HepG2 (cell line): Measurements from ENCODE around the gene EFNA2. TPM values are rescaled to one million over a fixed set of nuclear protein-coding genes. Genes with fewer than 3 reads are reported as not detected.

Experiments
- ELF3 ChIP-seq: IDR thresholded peaks from 2 replicates; pipeline ENCODE4 v1.6.1; 2016; ENCODE audit warnings: missing genetic modification reagents, missing compliant biosample characterization
- FIP1L1 ChIP-seq: fragments of 200-400 bp; formaldehyde crosslinking; IDR thresholded peaks from 2 replicates; pipeline ENCODE4 v1.6.1; 2018; ENCODE audit warnings: low read depth, mild to moderate bottlenecking, low read length, moderate library complexity, borderline replicate concordance; ENCODE audit not compliant: insufficient read depth
- HNRNPH1 ChIP-seq: fragments of 200-400 bp; formaldehyde crosslinking; optimal IDR thresholded peaks from 2 replicates; pipeline ENCODE3; 2017; ENCODE audit warnings: mild to moderate bottlenecking, low read depth, low read length
- MXD4 ChIP-seq: IDR thresholded peaks from 2 replicates; pipeline ENCODE4 v1.6.1; 2016; ENCODE audit warnings: mild to moderate bottlenecking, missing biosample characterization, missing genetic modification reagents
- ZFY ChIP-seq: sonication (generic); formaldehyde crosslinking; IDR thresholded peaks from 2 replicates; pipeline ENCODE4 v1.4.0; 2020; ENCODE audit warnings: missing genetic modification reagents
- ZKSCAN8 ChIP-seq: IDR thresholded peaks from 2 replicates; pipeline ENCODE4 v1.6.1; 2016; ENCODE audit warnings: borderline replicate concordance, missing genetic modification reagents, missing compliant biosample characterization
- ZNF235 ChIP-seq: sonication (generic); formaldehyde crosslinking; IDR thresholded peaks from 2 replicates; pipeline ENCODE4 v1.8.1; 2023; ENCODE audit warnings: mild to moderate bottlenecking, missing genetic modification reagents, borderline replicate concordance
- ZNF333 ChIP-seq: sonication (generic); formaldehyde crosslinking; IDR thresholded peaks from 2 replicates; pipeline ENCODE4 v1.4.0; 2020; ENCODE audit warnings: mild to moderate bottlenecking, missing genetic modification reagents, borderline replicate concordance
- ZNF746 ChIP-seq: sonication (generic); formaldehyde crosslinking; IDR thresholded peaks from 2 replicates; pipeline ENCODE4 v1.8.0; 2022; ENCODE audit warnings: mild to moderate bottlenecking, missing genetic modification reagents
- ZNF879 ChIP-seq: sonication (generic); formaldehyde crosslinking; IDR thresholded peaks from 2 replicates; pipeline ENCODE4 v1.8.1; 2023; ENCODE audit warnings: missing genetic modification reagents
- polyA plus RNA-seq, 8 experiments: library from polyadenylated mRNA; depleted of rRNA in 3 of 8; stranded (reverse) in 7 of 8; unstranded in 1 of 8; fragments of >200 nt; fragmentation: Illumina TruSeq in 4 of 8; extraction: Trizol in 4 of 8; gene quantifications; 2 replicates each; pipeline versions ENCODE4 v1.2.1 to v1.2.3, GENCODE V29; 2011 to 2016; ENCODE audit warnings: low read depth in 4 of 8, missing spikeins in 1 of 8, mixed read lengths in 1 of 8; ENCODE audit not compliant: insufficient read depth in 1 of 8
- total RNA-seq, 5 experiments: library from RNA; depleted of rRNA; stranded (reverse); fragments of >200 nt; fragmentation: Illumina TruSeq; extraction: Trizol; gene quantifications; 2 replicates each; pipeline ENCODE4 v1.2.3, GENCODE V29; 2016; ENCODE audit warnings: low read depth in 1 of 5
- TF ChIP-seq, protein P1 (sequence below): sonication (generic); formaldehyde crosslinking; IDR thresholded peaks from 2 replicates; pipeline ENCODE4 v1.4.0; 2020; ENCODE audit warnings: missing genetic modification reagents, borderline replicate concordance
- TF ChIP-seq, protein P2 (sequence below): sonication (generic); formaldehyde crosslinking; conservative IDR thresholded peaks from 2 replicates; pipeline ENCODE4 v1.8.0; 2022; ENCODE audit warnings: missing genetic modification reagents
- TF ChIP-seq, protein P3 (sequence below): sonication (generic); formaldehyde crosslinking; IDR thresholded peaks from 2 replicates; pipeline ENCODE4 v1.5.0; 2020; ENCODE audit warnings: mild to moderate bottlenecking, missing genetic modification reagents
- TF ChIP-seq, protein P4 (sequence below): sonication (generic); formaldehyde crosslinking; IDR thresholded peaks from 2 replicates; pipeline ENCODE4 v1.4.0; 2020; ENCODE audit warnings: missing genetic modification reagents, borderline replicate concordance

The EFNA2 gene
- total and polyA plus RNA-seq, 2 of the 13 experiments (the other 11 are each of a cell fraction or from before 2014, with no cell fraction given), result 6.0 to 9.9 TPM

DNA sequence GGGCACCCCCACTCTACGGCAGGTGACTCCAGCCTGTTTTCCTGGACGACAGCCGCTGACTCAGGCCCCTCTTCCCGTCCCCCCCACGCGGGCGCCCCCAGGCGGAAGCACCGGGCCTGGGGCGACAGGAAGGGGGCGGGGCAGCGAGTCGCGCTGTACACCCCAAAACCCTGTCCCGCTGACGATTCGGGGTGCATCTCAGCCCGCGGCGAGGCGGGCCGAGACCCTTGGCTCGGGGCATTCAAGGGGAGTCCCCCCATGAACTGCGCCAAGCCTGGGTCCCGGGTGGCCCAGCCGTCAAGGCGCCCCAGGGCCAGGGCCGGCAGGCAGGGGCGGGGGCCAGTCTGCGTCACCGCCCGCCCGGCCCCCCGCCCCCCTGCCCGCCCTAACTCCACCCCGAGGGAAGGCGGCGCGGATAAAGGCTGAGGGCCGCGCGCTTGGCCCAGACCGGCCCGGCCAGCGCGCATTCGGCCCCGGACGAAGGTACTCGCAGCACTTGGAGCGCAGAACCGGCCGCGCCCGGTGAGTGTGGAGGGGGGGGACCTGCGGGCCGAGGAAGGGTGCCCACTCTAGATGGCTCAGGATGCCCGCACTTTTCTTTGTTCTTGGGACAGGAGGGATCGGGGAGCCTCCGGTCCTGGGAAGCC is 37.4 kb upstream of the EFNA2 start, which contains the start of gene MIDN (continued):
- TF ChIP-seq, protein P1, sequence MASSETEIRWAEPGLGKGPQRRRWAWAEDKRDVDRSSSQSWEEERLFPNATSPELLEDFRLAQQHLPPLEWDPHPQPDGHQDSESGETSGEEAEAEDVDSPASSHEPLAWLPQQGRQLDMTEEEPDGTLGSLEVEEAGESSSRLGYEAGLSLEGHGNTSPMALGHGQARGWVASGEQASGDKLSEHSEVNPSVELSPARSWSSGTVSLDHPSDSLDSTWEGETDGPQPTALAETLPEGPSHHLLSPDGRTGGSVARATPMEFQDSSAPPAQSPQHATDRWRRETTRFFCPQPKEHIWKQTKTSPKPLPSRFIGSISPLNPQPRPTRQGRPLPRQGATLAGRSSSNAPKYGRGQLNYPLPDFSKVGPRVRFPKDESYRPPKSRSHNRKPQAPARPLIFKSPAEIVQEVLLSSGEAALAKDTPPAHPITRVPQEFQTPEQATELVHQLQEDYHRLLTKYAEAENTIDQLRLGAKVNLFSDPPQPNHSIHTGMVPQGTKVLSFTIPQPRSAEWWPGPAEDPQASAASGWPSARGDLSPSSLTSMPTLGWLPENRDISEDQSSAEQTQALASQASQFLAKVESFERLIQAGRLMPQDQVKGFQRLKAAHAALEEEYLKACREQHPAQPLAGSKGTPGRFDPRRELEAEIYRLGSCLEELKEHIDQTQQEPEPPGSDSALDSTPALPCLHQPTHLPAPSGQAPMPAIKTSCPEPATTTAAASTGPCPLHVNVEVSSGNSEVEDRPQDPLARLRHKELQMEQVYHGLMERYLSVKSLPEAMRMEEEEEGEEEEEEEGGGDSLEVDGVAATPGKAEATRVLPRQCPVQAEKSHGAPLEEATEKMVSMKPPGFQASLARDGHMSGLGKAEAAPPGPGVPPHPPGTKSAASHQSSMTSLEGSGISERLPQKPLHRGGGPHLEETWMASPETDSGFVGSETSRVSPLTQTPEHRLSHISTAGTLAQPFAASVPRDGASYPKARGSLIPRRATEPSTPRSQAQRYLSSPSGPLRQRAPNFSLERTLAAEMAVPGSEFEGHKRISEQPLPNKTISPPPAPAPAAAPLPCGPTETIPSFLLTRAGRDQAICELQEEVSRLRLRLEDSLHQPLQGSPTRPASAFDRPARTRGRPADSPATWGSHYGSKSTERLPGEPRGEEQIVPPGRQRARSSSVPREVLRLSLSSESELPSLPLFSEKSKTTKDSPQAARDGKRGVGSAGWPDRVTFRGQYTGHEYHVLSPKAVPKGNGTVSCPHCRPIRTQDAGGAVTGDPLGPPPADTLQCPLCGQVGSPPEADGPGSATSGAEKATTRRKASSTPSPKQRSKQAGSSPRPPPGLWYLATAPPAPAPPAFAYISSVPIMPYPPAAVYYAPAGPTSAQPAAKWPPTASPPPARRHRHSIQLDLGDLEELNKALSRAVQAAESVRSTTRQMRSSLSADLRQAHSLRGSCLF (CRISPR knock-in tag), result no peak
- TF ChIP-seq ZKSCAN8 (CRISPR knock-in tag) (peak; percentile 63), ZNF746 (CRISPR knock-in tag) (peak; percentile 41; the same call in 1 of the 2 replicates), ZNF235 (CRISPR knock-in tag) (peak; percentile 96; the same call in 1 of the 2 replicates), ZNF879 (CRISPR knock-in tag) (no peak), HNRNPH1 (no peak), ZFY (peak; percentile 84), ZNF333 (CRISPR knock-in tag) (peak; percentile 58; the same call in 1 of the 2 replicates), MXD4 (CRISPR knock-in tag) (peak; percentile 29; the same call in 1 of the 2 replicates), FIP1L1 (peak; percentile 74; the same call in 1 of the 2 replicates), ELF3 (CRISPR knock-in tag) (peak; percentile 58)
- TF ChIP-seq, protein P2, sequence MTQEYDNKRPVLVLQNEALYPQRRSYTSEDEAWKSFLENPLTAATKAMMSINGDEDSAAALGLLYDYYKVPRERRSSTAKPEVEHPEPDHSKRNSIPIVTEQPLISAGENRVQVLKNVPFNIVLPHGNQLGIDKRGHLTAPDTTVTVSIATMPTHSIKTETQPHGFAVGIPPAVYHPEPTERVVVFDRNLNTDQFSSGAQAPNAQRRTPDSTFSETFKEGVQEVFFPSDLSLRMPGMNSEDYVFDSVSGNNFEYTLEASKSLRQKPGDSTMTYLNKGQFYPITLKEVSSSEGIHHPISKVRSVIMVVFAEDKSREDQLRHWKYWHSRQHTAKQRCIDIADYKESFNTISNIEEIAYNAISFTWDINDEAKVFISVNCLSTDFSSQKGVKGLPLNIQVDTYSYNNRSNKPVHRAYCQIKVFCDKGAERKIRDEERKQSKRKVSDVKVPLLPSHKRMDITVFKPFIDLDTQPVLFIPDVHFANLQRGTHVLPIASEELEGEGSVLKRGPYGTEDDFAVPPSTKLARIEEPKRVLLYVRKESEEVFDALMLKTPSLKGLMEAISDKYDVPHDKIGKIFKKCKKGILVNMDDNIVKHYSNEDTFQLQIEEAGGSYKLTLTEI (CRISPR knock-in tag), result no peak
- TF ChIP-seq, protein P3, sequence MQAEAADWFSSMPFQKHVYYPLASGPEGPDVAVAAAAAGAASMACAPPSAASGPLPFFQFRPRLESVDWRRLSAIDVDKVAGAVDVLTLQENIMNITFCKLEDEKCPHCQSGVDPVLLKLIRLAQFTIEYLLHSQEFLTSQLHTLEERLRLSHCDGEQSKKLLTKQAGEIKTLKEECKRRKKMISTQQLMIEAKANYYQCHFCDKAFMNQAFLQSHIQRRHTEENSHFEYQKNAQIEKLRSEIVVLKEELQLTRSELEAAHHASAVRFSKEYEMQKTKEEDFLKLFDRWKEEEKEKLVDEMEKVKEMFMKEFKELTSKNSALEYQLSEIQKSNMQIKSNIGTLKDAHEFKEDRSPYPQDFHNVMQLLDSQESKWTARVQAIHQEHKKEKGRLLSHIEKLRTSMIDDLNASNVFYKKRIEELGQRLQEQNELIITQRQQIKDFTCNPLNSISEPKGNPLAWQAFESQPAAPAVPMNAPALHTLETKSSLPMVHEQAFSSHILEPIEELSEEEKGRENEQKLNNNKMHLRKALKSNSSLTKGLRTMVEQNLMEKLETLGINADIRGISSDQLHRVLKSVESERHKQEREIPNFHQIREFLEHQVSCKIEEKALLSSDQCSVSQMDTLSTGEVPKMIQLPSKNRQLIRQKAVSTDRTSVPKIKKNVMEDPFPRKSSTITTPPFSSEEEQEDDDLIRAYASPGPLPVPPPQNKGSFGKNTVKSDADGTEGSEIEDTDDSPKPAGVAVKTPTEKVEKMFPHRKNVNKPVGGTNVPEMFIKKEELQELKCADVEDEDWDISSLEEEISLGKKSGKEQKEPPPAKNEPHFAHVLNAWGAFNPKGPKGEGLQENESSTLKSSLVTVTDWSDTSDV (CRISPR knock-in tag), result no peak
- TF ChIP-seq, protein P4, sequence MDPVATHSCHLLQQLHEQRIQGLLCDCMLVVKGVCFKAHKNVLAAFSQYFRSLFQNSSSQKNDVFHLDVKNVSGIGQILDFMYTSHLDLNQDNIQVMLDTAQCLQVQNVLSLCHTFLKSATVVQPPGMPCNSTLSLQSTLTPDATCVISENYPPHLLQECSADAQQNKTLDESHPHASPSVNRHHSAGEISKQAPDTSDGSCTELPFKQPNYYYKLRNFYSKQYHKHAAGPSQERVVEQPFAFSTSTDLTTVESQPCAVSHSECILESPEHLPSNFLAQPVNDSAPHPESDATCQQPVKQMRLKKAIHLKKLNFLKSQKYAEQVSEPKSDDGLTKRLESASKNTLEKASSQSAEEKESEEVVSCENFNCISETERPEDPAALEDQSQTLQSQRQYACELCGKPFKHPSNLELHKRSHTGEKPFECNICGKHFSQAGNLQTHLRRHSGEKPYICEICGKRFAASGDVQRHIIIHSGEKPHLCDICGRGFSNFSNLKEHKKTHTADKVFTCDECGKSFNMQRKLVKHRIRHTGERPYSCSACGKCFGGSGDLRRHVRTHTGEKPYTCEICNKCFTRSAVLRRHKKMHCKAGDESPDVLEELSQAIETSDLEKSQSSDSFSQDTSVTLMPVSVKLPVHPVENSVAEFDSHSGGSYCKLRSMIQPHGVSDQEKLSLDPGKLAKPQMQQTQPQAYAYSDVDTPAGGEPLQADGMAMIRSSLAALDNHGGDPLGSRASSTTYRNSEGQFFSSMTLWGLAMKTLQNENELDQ, result no peak
